OCI-LY7 (cell line): Measurements from ENCODE around the gene CASP8. TPM values are rescaled to one million over a fixed set of nuclear protein-coding genes. Genes with fewer than 3 reads are reported as not detected.

Experiments used
- BruUV-seq: library from RNA; stranded (reverse); fragments of 400-500 nt; replicated peaks from 2 replicates; lab custom pipeline; 2021; lab: Mats Ljungman, UMichigan
- CTCF ChIA-PET: fragments of 300-600 bp; sonication (Branson Sonifier 250); formaldehyde crosslinking; loops from one replicate; lab custom pipeline; 2022; ENCODE audit warnings: antibody characterized with exemption; ENCODE audit not compliant: unreplicated experiment; lab: Charles Lee
- POLR2A ChIA-PET: fragments of 300-600 bp; sonication (Branson Sonifier 250); formaldehyde crosslinking; loops from one replicate; lab custom pipeline; 2022; ENCODE audit warnings: antibody characterized with exemption; lab: Charles Lee
- DNase-seq: peaks from one replicate; pipeline ENCODE4 v3.0.0-alpha.2; 2015; ENCODE audit warnings: low spot score
- H2AFZ ChIP-seq: fragments of 200-600 bp; sonication (generic), shearing (Covaris generic); 2 replicates; pipeline ENCODE4 v1.6.1; 2014; ENCODE audit warnings: mild to moderate bottlenecking, antibody characterized with exemption, low read length, moderate library complexity
- H3K27ac ChIP-seq: fragments of 200-600 bp; sonication (generic); 2 replicates; pipeline ENCODE4 v1.5.1; 2014; ENCODE audit warnings: mixed run types, low read depth, mild to moderate bottlenecking, moderate library complexity, low read length, inconsistent platforms; ENCODE audit not compliant: poor library complexity, severe bottlenecking
- H3K36me3 ChIP-seq: fragments of 200-600 bp; sonication (generic); 2 replicates; pipeline ENCODE4 v1.6.1; 2014; ENCODE audit warnings: mild to moderate bottlenecking, antibody characterized with exemption, low read length, moderate library complexity, mixed read lengths; ENCODE audit not compliant: insufficient read depth
- H3K4me1 ChIP-seq: fragments of 200-600 bp; sonication (generic); 2 replicates; pipeline ENCODE4 v1.5.1; 2014; ENCODE audit warnings: mild to moderate bottlenecking, low read length; ENCODE audit not compliant: insufficient read depth, poor library complexity, severe bottlenecking
- H3K4me2 ChIP-seq: fragments of 200-600 bp; sonication (generic); 2 replicates; pipeline ENCODE4 v1.6.1; 2014; ENCODE audit warnings: mild to moderate bottlenecking, low read length
- H3K4me3 ChIP-seq: fragments of 200-600 bp; sonication (generic); 2 replicates; pipeline ENCODE4 v1.5.1; 2014; ENCODE audit warnings: mild to moderate bottlenecking, low read depth, low read length; ENCODE audit not compliant: poor library complexity, severe bottlenecking
- H3K79me2 ChIP-seq: fragments of 200-600 bp; sonication (generic); 2 replicates; pipeline ENCODE4 v1.6.1; 2016; ENCODE audit warnings: low read depth, mild to moderate bottlenecking, low read length, moderate library complexity, mixed read lengths; ENCODE audit not compliant: insufficient read depth
- H3K9me2 ChIP-seq: fragments of 200-600 bp; sonication (generic); 2 replicates; pipeline ENCODE4 v1.6.1; 2016; ENCODE audit warnings: mild to moderate bottlenecking, low read length, mixed read lengths; ENCODE audit not compliant: insufficient read depth
- H3K9me3 ChIP-seq: fragments of 200-600 bp; sonication (generic); 2 replicates; pipeline ENCODE4 v1.6.1; 2014; ENCODE audit warnings: mild to moderate bottlenecking, mixed run types, low read length, mixed read lengths
- H4K20me1 ChIP-seq: fragments of 200-600 bp; sonication (generic); 2 replicates; pipeline ENCODE4 v1.6.1; 2014; ENCODE audit warnings: mild to moderate bottlenecking, antibody characterized with exemption, low read length, moderate library complexity, mixed read lengths; ENCODE audit not compliant: insufficient read depth
- EZH2phosphoT487 ChIP-seq: fragments of 200-600 bp; sonication (generic); IDR thresholded peaks from 2 replicates; pipeline ENCODE4 v1.6.1; 2018; ENCODE audit warnings: low read depth, borderline replicate concordance, mild to moderate bottlenecking, mixed run types, antibody characterized with exemption, low read length, moderate library complexity, mixed read lengths
- intact Hi-C: fragments of 100-400 bp; cut with micrococcal nuclease; formaldehyde crosslinking; loops from one replicate; pipeline ENCODE4 v1.10.0; 2022; ENCODE audit not compliant: unreplicated experiment
- total RNA-seq, 2 experiments: library from RNA; depleted of rRNA in 1 of 2; stranded (reverse); fragments of >200 nt in 1 of 2; shearing (Covaris generic) in 1 of 2; gene quantifications; 2 replicates each; pipeline ENCODE4 v1.2.3, GENCODE V29; 2014 to 2022
- TF ChIP-seq, protein P1 (sequence below): fragments of 200-600 bp; sonication (generic); conservative IDR thresholded peaks from 2 replicates; pipeline ENCODE4 v1.5.1; 2014; ENCODE audit warnings: mild to moderate bottlenecking, antibody characterized with exemption, low read length, moderate library complexity, mixed read lengths

CASP8 gene
- total RNA-seq, 2 experiments from 2014 or later: 32.4 to 34.7 TPM

DNA sequence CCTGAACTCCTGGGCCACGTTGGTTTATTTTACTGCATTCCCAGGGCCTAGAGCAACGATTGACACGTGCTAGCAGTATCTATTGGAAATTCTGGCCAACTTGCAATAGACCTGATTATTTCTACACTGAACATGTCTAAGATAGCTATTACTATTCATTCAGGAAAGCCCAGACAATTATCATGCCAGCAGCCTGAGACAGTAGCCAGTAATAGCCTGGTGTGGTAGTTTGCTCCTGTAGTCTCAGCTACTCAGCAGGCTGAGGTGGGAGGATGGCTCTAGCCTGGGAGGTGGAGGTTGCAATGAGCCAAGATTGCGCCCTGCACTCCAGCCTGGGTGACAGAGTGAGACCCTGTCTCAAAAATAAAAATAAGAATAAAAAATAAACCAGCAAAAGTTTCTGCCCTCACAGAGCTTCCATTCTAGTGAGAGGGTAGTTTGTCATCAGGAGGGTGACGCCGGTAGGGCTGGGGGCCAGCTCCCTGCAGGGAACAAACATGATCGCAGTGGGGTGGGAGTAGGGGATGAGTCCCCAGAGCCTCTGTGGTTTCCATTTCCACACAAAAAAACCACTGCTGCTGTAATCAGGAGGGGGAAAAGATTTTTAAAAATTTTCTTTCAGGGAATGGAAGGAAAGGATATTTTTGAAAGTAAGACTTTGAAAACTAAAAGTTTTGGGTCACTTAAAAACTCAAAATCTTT is 4.3 kb downstream of the CASP8 start:
- peaks cover 29% of the 10 kb centered on the region for H3K4me1 ChIP-seq
- TF ChIP-seq, protein P1, sequence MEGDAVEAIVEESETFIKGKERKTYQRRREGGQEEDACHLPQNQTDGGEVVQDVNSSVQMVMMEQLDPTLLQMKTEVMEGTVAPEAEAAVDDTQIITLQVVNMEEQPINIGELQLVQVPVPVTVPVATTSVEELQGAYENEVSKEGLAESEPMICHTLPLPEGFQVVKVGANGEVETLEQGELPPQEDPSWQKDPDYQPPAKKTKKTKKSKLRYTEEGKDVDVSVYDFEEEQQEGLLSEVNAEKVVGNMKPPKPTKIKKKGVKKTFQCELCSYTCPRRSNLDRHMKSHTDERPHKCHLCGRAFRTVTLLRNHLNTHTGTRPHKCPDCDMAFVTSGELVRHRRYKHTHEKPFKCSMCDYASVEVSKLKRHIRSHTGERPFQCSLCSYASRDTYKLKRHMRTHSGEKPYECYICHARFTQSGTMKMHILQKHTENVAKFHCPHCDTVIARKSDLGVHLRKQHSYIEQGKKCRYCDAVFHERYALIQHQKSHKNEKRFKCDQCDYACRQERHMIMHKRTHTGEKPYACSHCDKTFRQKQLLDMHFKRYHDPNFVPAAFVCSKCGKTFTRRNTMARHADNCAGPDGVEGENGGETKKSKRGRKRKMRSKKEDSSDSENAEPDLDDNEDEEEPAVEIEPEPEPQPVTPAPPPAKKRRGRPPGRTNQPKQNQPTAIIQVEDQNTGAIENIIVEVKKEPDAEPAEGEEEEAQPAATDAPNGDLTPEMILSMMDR: no peak
- no peak for TF ChIP-seq EZH2phosphoT487
- DNase-seq: no peak
- H3K36me3 ChIP-seq: peaks cover 35% of the 10 kb centered on the region
- ChIA-PET POLR2A (interaction anchor here (0.5 to 1.7 kb wide), 5 partner anchors 10 to 1000 kb away, joined by 3 to 5 read pairs (median 3); no protein-coding TSS in a partner anchor), CTCF (no interaction called here)
- BruUV-seq: no TSS peak
- H3K9me3 ChIP-seq: no peaks in the 10 kb centered on the region
- H2AFZ ChIP-seq: no peak overlapping the region
- peaks cover 12% of the 10 kb centered on the region; the same call in 1 of the 2 replicates for H4K20me1 ChIP-seq
- intact Hi-C loops: loop anchor here (5.0 kb wide), 1 partner anchor 378 kb away; the partner anchor contains the start of gene TMEM237
- no peak overlapping the region for H3K4me3 ChIP-seq
- H3K27ac ChIP-seq: no peak overlapping the region
- H3K4me2 ChIP-seq: no peak overlapping the region
- H3K9me2 ChIP-seq: no peaks in the 10 kb centered on the region
- peaks cover 57% of the 10 kb centered on the region for H3K79me2 ChIP-seq

DNA sequence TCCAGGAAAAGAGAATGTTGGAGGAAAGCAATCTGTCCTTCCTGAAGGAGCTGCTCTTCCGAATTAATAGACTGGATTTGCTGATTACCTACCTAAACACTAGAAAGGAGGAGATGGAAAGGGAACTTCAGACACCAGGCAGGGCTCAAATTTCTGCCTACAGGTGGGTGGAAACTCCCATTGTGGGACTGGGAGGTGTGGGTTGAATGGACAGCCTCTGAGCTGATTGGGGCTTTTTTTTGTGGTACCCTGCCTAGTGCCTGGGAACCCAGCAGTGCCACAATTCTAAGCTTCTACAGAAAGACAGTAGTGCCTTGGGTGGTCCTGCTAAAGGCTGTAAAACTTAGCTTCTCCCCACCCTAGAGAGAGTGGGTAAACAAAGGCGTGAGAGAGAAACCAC is 6.3 kb downstream of the CASP8 start:
- BruUV-seq: no TSS peak
- no peaks in the 10 kb centered on the region for H3K9me2 ChIP-seq
- intact Hi-C loops: no loop called here
- ChIA-PET CTCF (no interaction called here), POLR2A (interaction anchor here (0.6 to 1.2 kb wide), 2 partner anchors 19 to 35 kb away, joined by 3 read pairs; no protein-coding TSS in a partner anchor)
- no peak for TF ChIP-seq EZH2phosphoT487
- TF ChIP-seq, protein P1: no peak
- H4K20me1 ChIP-seq: peaks cover 11% of the 10 kb centered on the region; the same call in 1 of the 2 replicates
- H3K36me3 ChIP-seq: peaks cover 49% of the 10 kb centered on the region
- no peak overlapping the region for H2AFZ ChIP-seq
- peaks cover 39% of the 10 kb centered on the region for H3K79me2 ChIP-seq
- DNase-seq: no peak
- peaks cover 21% of the 10 kb centered on the region for H3K4me1 ChIP-seq
- no peaks in the 10 kb centered on the region for H3K9me3 ChIP-seq
- no peak overlapping the region for H3K4me3 ChIP-seq
- no peak overlapping the region for H3K27ac ChIP-seq
- H3K4me2 ChIP-seq: no peak overlapping the region
